GM20000 (cell line): ENCODE results near the gene TUBG1.
A peak's percentile ranks its signal among the peaks of the same experiment; 100 is the strongest.

Experiments
- DNase-seq: peaks from one replicate; pipeline ENCODE4 v3.0.0; 2012; ENCODE audit warnings: low spot score
- TF ChIP-seq, protein P1 (sequence below): IDR thresholded peaks from 2 replicates; pipeline ENCODE4 v1.5.1; 2012; ENCODE audit warnings: mild to moderate bottlenecking, control low read depth; ENCODE audit errors: extremely low read depth, missing control alignments

Gene TUBG1

GRCh38 chr17:42564815-42565522, 44.5 kb upstream of the TUBG1 start:
- TF ChIP-seq, protein P1, sequence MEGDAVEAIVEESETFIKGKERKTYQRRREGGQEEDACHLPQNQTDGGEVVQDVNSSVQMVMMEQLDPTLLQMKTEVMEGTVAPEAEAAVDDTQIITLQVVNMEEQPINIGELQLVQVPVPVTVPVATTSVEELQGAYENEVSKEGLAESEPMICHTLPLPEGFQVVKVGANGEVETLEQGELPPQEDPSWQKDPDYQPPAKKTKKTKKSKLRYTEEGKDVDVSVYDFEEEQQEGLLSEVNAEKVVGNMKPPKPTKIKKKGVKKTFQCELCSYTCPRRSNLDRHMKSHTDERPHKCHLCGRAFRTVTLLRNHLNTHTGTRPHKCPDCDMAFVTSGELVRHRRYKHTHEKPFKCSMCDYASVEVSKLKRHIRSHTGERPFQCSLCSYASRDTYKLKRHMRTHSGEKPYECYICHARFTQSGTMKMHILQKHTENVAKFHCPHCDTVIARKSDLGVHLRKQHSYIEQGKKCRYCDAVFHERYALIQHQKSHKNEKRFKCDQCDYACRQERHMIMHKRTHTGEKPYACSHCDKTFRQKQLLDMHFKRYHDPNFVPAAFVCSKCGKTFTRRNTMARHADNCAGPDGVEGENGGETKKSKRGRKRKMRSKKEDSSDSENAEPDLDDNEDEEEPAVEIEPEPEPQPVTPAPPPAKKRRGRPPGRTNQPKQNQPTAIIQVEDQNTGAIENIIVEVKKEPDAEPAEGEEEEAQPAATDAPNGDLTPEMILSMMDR: no peak
- no peak for DNase-seq

DNA sequence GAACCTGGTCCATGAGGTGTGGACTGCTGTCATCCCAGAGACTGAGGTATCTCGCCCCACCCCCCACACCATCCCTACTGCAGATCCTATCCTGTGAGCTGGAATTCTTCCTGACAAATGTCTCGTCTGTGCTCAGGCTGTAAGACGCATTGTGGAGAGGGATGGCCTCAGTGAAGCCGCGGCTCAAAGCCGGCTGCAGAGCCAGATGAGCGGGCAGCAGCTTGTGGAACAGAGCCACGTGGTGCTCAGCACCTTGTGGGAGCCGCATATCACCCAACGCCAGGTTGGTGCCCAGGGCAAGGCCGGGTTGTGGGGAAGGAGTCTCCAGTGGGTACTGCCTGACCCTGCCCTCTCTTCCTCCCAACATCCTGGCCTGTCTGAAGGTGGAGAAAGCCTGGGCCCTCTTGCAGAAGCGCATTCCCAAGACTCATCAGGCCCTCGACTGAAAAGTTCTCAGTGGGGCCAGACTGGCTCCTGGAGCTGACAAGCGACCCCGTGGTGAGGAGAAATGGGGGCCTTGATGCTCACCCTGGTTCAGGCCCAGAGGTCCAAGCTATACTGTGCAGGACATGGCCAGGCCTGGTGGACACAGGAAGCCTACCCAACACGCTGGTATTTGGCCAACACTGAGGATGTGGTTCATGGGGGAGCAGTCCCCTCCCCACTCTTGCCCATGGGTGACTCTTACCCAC, 43.8 kb upstream of the TUBG1 start:
- DNase-seq: no peak
- TF ChIP-seq, protein P1: no peak

DNA sequence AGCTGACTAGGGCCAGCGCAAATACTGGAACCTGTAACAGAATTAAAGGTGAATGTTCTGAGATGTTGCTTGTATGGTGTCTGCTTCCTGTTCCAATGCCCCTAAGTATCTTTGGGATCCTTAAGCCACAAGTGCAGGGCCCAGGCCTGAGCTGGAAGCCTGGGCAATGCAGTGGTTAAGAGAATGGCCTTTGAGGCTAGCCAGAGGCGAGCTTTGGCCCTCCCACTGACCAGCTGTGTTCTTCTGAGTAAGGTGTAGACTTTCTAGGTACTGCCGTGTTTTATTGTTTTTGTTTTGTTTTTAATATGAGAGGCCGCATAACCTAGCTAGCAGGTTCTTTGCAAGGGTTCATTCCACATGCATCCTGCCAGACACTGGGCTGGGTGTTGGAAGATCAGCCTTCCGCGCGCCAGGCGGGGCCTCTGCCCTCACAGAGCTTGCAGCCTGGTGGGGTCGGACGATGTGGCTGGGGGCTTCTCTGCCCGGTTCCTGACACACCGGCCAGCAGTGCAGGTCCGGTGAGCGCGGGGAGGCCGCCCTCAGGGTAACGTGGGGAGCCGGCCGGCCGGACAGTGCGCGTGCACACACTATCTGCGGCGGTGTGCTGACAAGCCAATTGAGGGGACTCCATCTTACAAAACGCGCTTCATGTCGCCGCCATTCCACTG, 43.1 kb upstream of the TUBG1 start:
- DNase-seq: no peak
- TF ChIP-seq, protein P1: no peak

DNA sequence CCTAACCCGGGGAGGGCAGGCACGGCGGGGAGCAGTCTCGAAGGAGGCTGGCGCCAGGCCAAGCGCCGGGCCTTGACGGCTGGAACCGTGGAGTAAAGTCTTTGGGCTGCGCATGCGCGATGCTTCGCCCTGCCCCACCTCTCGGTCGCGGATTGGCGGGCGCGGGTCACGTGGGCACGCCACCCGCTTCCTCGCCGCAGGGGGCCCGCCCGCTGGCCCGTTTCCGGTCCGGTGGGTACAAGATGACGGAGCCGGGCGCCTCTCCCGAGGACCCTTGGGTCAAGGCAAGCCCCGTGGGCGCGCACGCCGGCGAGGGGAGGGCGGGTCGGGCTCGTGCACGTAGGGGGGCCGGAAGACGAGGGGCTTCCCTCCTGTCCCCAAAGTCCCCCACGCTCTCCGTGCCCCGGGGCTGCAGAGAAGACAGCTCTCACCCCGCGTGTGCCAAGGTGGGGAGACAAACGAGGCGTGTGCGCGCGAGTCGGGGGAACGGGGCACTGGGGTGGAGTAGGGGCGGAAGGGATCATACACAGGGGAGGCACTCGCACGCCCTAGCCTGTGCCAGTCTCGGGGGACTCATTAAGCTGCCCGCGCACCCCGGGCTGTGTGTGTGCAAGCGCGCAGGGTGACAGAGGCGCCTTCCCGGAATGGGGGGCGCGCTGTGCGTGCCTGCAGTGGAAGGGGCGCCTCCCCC, 42.5 kb upstream of the TUBG1 start, which contains the start of gene MLX:
Gene MLX (plus strand): TSS at position 218 of the 691 bp plus-strand sequence. CDS start 25 bp downstream, at position 243.
- DNase-seq: peak; percentile 100
- TF ChIP-seq, protein P1: no peak

DNA sequence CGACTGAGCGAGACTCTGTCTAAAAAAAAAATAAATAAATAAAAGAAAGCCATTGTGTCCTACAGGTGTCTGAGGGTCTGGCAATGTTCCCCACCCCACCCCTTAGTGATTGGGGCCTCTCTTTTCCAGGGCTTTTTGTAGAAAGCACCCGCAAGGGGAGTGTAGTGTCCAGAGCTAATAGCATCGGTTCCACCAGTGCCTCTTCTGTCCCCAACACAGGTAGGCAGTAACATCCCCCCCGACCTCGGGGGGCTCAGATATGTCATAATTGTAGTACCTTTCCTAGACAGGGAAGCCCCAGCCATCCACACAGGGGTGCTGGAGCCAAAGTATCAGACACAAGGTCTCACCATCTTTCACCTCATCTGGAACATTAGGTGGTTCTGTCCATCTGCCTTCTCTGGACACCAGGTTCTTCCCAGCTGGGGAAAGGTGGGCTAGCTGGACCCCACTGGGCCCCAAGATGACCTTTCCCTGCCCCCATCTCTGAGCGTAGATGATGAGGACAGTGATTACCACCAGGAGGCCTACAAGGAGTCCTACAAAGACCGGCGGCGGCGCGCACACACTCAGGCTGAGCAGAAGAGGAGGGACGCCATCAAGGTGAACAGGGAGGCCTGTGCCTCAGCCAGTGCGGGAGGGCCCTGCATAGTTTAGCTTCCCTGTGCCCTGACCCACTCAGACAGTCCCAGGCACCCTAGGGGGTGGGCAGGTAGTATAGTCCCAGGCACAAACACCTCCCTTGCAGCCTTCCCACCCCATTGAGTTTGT, 41.0 kb upstream of the TUBG1 start:
- TF ChIP-seq, protein P1: no peak
- no peak for DNase-seq

GRCh38 chr17:42571435-42572225, 37.9 kb upstream of the TUBG1 start:
- DNase-seq: no peak
- TF ChIP-seq, protein P1: no peak
